HepG2 (cell line): Measurements from ENCODE around the gene EIF3M. TPM values are rescaled to one million over a fixed set of nuclear protein-coding genes. Genes with fewer than 3 reads are reported as not detected.

Experiments
- ATF3 ChIP-seq: sonication (generic); formaldehyde crosslinking; IDR thresholded peaks from 2 replicates; pipeline ENCODE4 v1.4.0; 2020; ENCODE audit warnings: missing genetic modification reagents
- ATM ChIP-seq: fragments of 450-650 bp; IDR thresholded peaks from 2 replicates; pipeline ENCODE4 v1.7.1; 2017; ENCODE audit warnings: mild to moderate bottlenecking, borderline replicate concordance
- E2F5 ChIP-seq: sonication (generic); formaldehyde crosslinking; conservative IDR thresholded peaks from 2 replicates; pipeline ENCODE4 v1.4.0; 2020; ENCODE audit warnings: missing genetic modification reagents
- ELF1 ChIP-seq: sonication (generic); formaldehyde crosslinking; IDR thresholded peaks from 2 replicates; pipeline ENCODE4 v1.4.0; 2020; ENCODE audit warnings: missing genetic modification reagents
- FOSL2 ChIP-seq: sonication (generic); formaldehyde crosslinking; IDR thresholded peaks from 2 replicates; pipeline ENCODE4 v1.4.0; 2020; ENCODE audit warnings: missing genetic modification reagents
- HNF1A ChIP-seq, 2 experiments: sonication (generic) in 1 of 2; formaldehyde crosslinking in 1 of 2; IDR thresholded peaks; 2 replicates each; pipeline versions ENCODE4 v1.4.0 to v1.6.1; 2016 to 2020; ENCODE audit warnings: borderline replicate concordance in 1 of 2, low read depth in 1 of 2, mild to moderate bottlenecking in 1 of 2, missing genetic modification reagents in 1 of 2
- KMT2B ChIP-seq: IDR thresholded peaks from 2 replicates; pipeline ENCODE4 v1.6.1; 2016; ENCODE audit warnings: missing genetic modification reagents, missing compliant biosample characterization
- NFKB2 ChIP-seq: sonication (generic); formaldehyde crosslinking; IDR thresholded peaks from 2 replicates; pipeline ENCODE4 v1.4.0; 2020; ENCODE audit warnings: missing genetic modification reagents, borderline replicate concordance
- NR2F1 ChIP-seq, 2 experiments: fragments of 450-650 bp in 1 of 2; formaldehyde crosslinking in 1 of 2; IDR thresholded peaks; 2 replicates each; pipeline versions ENCODE4 v1.5.0 to v1.6.1; 2016 to 2020; ENCODE audit warnings: mild to moderate bottlenecking in 1 of 2, missing compliant biosample characterization in 1 of 2, missing genetic modification reagents in 1 of 2, moderate library complexity in 1 of 2
- PAX8 ChIP-seq: sonication (generic); formaldehyde crosslinking; IDR thresholded peaks from 2 replicates; pipeline ENCODE4 v1.8.0; 2022; ENCODE audit warnings: mild to moderate bottlenecking, missing genetic modification reagents, borderline replicate concordance
- RBM39 ChIP-seq: fragments of 200-400 bp; formaldehyde crosslinking; IDR thresholded peaks from one replicate; pipeline ENCODE4 v1.6.1; 2018; ENCODE audit warnings: antibody characterized with exemption, mild to moderate bottlenecking, low read depth, low read length; ENCODE audit not compliant: poor library complexity, severe bottlenecking
- ZNF230 ChIP-seq: sonication (generic); formaldehyde crosslinking; IDR thresholded peaks from 2 replicates; pipeline ENCODE4 v1.4.0; 2020; ENCODE audit warnings: mild to moderate bottlenecking, missing genetic modification reagents
- ZNF720 ChIP-seq: sonication (generic); formaldehyde crosslinking; IDR thresholded peaks from 2 replicates; pipeline ENCODE4 v1.4.0; 2020; ENCODE audit warnings: missing genetic modification reagents
- polyA plus RNA-seq, 8 experiments: library from polyadenylated mRNA; depleted of rRNA in 3 of 8; stranded (reverse) in 7 of 8; unstranded in 1 of 8; fragments of >200 nt; fragmentation: Illumina TruSeq in 4 of 8; extraction: Trizol in 4 of 8; gene quantifications; 2 replicates each; pipeline versions ENCODE4 v1.2.1 to v1.2.3, GENCODE V29; 2011 to 2016; ENCODE audit warnings: low read depth in 4 of 8, missing spikeins in 1 of 8, mixed read lengths in 1 of 8; ENCODE audit not compliant: insufficient read depth in 1 of 8
- total RNA-seq, 5 experiments: library from RNA; depleted of rRNA; stranded (reverse); fragments of >200 nt; fragmentation: Illumina TruSeq; extraction: Trizol; gene quantifications; 2 replicates each; pipeline ENCODE4 v1.2.3, GENCODE V29; 2016; ENCODE audit warnings: low read depth in 1 of 5
- TF ChIP-seq, protein P1 (sequence below): fragments of 450-650 bp; IDR thresholded peaks from 2 replicates; pipeline ENCODE4 v1.6.1; 2016
- TF ChIP-seq, protein P2 (sequence below): sonication (generic); formaldehyde crosslinking; IDR thresholded peaks from 2 replicates; pipeline ENCODE4 v1.8.0; 2022; ENCODE audit warnings: low read depth, missing genetic modification reagents
- TF ChIP-seq, protein P3 (sequence below): sonication (generic); formaldehyde crosslinking; IDR thresholded peaks from 2 replicates; pipeline ENCODE4 v1.4.0; 2020; ENCODE audit warnings: missing genetic modification reagents

Gene EIF3M
- total and polyA plus RNA-seq, 2 of the 13 experiments (the other 11 are each of a cell fraction or from before 2014, with no cell fraction given), result 279 to 389 TPM

GRCh38 chr11:32583459-32584271 lies at the start of gene EIF3M (continued):
- TF ChIP-seq, protein P1, sequence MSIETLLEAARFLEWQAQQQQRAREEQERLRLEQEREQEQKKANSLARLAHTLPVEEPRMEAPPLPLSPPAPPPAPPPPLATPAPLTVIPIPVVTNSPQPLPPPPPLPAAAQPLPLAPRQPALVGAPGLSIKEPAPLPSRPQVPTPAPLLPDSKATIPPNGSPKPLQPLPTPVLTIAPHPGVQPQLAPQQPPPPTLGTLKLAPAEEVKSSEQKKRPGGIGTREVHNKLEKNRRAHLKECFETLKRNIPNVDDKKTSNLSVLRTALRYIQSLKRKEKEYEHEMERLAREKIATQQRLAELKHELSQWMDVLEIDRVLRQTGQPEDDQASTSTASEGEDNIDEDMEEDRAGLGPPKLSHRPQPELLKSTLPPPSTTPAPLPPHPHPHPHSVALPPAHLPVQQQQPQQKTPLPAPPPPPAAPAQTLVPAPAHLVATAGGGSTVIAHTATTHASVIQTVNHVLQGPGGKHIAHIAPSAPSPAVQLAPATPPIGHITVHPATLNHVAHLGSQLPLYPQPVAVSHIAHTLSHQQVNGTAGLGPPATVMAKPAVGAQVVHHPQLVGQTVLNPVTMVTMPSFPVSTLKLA, result peak; percentile 53
- no peak for TF ChIP-seq ATF3 (CRISPR knock-in tag)
- TF ChIP-seq ZNF230 (CRISPR knock-in tag), result no peak; the same call in 1 of the 2 replicates
- no peak for TF ChIP-seq PAX8
- TF ChIP-seq E2F5 (CRISPR knock-in tag), result no peak
- peak; percentile 48 for TF ChIP-seq NFKB2 (CRISPR knock-in tag)
- no peak for TF ChIP-seq HNF1A (IDR thresholded peaks at IDR 0.05; ENCODE audit: low read depth)
- TF ChIP-seq HNF1A (CRISPR knock-in tag; IDR thresholded peaks at IDR 0.05; ENCODE audit: borderline replicate concordance), result peak; percentile 50; the same call in 1 of the 2 replicates
- peak; percentile 51 for TF ChIP-seq FOSL2
- TF ChIP-seq, protein P2, sequence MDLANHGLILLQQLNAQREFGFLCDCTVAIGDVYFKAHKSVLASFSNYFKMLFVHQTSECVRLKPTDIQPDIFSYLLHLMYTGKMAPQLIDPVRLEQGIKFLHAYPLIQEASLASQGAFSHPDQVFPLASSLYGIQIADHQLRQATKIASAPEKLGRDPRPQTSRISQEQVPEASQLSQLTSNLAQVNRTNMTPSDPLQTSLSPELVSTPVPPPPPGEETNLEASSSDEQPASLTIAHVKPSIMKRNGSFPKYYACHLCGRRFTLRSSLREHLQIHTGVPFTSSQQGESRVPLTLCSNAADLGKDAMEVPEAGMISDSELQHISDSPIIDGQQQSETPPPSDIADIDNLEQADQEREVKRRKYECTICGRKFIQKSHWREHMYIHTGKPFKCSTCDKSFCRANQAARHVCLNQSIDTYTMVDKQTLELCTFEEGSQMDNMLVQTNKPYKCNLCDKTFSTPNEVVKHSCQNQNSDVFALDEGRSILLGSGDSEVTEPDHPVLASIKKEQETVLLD (CRISPR knock-in tag), result no peak
- TF ChIP-seq ATM, result no peak
- peak; percentile 89 for TF ChIP-seq RBM39
- TF ChIP-seq, protein P3, sequence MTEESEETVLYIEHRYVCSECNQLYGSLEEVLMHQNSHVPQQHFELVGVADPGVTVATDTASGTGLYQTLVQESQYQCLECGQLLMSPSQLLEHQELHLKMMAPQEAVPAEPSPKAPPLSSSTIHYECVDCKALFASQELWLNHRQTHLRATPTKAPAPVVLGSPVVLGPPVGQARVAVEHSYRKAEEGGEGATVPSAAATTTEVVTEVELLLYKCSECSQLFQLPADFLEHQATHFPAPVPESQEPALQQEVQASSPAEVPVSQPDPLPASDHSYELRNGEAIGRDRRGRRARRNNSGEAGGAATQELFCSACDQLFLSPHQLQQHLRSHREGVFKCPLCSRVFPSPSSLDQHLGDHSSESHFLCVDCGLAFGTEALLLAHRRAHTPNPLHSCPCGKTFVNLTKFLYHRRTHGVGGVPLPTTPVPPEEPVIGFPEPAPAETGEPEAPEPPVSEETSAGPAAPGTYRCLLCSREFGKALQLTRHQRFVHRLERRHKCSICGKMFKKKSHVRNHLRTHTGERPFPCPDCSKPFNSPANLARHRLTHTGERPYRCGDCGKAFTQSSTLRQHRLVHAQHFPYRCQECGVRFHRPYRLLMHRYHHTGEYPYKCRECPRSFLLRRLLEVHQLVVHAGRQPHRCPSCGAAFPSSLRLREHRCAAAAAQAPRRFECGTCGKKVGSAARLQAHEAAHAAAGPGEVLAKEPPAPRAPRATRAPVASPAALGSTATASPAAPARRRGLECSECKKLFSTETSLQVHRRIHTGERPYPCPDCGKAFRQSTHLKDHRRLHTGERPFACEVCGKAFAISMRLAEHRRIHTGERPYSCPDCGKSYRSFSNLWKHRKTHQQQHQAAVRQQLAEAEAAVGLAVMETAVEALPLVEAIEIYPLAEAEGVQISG (CRISPR knock-in tag), result peak; percentile 93
- no peak for TF ChIP-seq NR2F1 (CRISPR knock-in tag; IDR thresholded peaks at IDR 0.05)
- no peak for TF ChIP-seq ZNF720 (CRISPR knock-in tag)
- peak; percentile 97 for TF ChIP-seq KMT2B (CRISPR knock-in tag)
- TF ChIP-seq ELF1 (CRISPR knock-in tag), result peak; percentile 94
